Fibroblast of villous mesenchyme (primary cell): ENCODE data around the gene STX18. TPM values are rescaled to one million over a fixed set of nuclear protein-coding genes. Genes with fewer than 3 reads are reported as not detected.
A peak's percentile ranks its signal among the peaks of the same experiment; 100 is the strongest.
"Not testable (repeated sequence)": the region's sequence is repeated elsewhere in the genome, so short reads cannot be mapped to it uniquely, and the experiment has no call there.

Experiments used
- DNase-seq: peaks from one replicate; pipeline ENCODE4 v3.0.0-alpha.2; 2010; ENCODE audit warnings: low read depth
- H3K4me3 ChIP-seq: 2 replicates; pipeline ENCODE4 v1.5.1; 2011; ENCODE audit warnings: low read depth, mild to moderate bottlenecking, low read length
- total RNA-seq: library from RNA; depleted of rRNA; stranded (reverse); fragments of >200 nt; gene quantifications from 2 replicates; pipeline ENCODE4 v1.2.3, GENCODE V29; 2012
- TF ChIP-seq, protein P1 (sequence below): IDR thresholded peaks from 2 replicates; pipeline ENCODE4 v1.5.1; 2012; ENCODE audit warnings: low read depth, mild to moderate bottlenecking, low read length; ENCODE audit not compliant: insufficient read depth

Gene STX18
- total RNA-seq, 1 donor, result 24.2 TPM

- no peak for DNase-seq
- no peak overlapping the region for H3K4me3 ChIP-seq
- TF ChIP-seq, protein P1, sequence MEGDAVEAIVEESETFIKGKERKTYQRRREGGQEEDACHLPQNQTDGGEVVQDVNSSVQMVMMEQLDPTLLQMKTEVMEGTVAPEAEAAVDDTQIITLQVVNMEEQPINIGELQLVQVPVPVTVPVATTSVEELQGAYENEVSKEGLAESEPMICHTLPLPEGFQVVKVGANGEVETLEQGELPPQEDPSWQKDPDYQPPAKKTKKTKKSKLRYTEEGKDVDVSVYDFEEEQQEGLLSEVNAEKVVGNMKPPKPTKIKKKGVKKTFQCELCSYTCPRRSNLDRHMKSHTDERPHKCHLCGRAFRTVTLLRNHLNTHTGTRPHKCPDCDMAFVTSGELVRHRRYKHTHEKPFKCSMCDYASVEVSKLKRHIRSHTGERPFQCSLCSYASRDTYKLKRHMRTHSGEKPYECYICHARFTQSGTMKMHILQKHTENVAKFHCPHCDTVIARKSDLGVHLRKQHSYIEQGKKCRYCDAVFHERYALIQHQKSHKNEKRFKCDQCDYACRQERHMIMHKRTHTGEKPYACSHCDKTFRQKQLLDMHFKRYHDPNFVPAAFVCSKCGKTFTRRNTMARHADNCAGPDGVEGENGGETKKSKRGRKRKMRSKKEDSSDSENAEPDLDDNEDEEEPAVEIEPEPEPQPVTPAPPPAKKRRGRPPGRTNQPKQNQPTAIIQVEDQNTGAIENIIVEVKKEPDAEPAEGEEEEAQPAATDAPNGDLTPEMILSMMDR, result no peak
These were observed 17.0 kb upstream of the STX18 start for GRCh38 chr4:4558881-4559280.

GRCh38 chr4:4555916-4556315 lies 14.1 kb upstream of the STX18 start:
- TF ChIP-seq, protein P1, result no peak
- DNase-seq, result peak; percentile 66
- no peak overlapping the region for H3K4me3 ChIP-seq

DNA sequence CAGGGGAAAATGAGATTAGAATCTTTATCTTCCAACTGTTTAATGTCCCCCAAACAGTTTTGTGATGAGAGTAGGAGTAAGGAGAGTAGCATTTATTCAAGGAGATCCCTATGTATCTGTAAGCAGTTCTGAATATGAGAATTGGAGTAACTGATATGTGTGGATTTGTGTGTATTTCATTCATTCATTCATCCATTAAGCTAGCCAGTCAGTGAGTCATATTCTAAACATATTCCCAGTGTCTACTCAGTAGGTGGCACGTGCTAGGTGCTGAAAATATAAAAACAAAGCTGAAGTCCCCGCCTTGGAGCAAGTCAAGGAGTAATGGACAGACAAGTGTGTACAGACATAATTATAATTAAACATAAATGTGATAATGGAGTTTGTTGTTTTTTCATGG lies 12.4 kb upstream of the STX18 start:
- TF ChIP-seq, protein P1, result no peak
- H3K4me3 ChIP-seq, result no peak overlapping the region
- no peak for DNase-seq

DNA sequence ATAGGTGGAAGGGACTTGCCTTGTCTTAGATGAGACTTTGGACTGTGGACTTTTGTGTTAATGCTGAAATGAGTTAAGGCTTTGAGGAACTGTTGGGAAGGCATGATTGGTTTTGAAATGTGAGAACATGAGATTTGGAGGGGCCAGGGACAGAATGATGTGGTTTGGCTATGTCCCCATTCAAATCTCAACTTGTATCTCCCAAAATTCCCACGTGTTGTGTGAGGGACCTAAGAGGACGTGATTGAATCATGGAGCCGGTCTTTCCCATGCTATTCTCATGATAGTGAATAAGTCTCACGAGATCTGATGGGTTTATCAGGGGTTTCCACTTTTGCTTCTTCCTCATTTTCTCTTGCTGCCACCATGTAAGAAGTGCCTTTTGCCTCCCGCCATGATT lies 10.2 kb upstream of the STX18 start:
- DNase-seq, H3K4me3 ChIP-seq: not testable (repeated sequence)

GRCh38 chr4:4550161-4550560 lies 8.3 kb upstream of the STX18 start:
- not testable (repeated sequence) for H3K4me3 ChIP-seq, DNase-seq

DNA sequence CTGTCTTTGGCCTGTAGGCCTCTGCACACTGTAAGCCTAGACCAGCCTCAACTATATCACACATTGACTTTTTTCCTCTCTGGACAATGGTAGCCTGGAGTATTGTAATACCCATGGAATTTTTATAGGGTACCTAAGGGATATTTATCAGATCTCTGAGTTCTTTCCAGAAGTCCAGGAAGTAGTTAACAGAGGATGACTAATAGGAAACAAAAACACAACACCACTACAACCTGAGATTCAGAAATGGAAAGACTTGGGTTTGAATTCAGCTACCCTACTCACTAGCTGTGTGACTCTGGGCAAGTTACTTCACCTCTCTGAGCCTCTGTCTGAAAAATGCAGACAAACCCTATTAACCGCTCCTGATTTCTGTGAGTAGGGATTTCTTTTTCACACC lies 7.7 kb upstream of the STX18 start:
- no peak overlapping the region for H3K4me3 ChIP-seq
- no peak for DNase-seq
- TF ChIP-seq, protein P1, result no peak

GRCh38 chr4:4542774-4543485 lies 1.1 kb upstream of the STX18 start:
- TF ChIP-seq, protein P1, result no peak
- DNase-seq, result no peak
- peak overlapping the region; percentile 92 for H3K4me3 ChIP-seq

DNA sequence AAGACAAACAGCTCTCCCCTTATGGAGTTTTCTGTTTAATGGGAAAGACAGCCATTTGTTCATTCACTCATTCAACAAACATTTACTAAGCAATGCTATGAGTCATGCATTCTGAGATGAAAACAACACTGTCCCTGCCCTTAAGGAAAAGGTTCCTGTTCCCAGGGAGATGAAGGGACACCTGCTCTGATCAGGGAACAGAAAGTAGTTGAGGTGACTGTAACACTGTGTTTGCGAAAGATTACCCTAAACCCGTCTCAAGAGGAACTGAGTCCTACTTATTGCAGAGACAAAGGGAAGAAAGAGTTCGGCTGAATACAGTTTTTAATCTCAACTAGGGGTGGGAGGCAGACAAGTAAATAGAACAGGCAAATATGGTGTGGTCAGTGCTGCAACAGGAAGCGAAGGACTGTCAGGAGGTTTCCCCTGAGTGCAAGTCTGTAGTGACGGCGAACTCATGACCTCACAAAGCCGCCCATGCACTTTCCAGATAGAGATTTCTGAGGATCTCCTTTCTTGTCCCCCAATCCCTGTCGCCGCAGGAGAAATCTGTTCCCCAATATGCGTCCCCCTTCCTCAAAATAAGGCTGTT lies 712 bp downstream of the STX18 start:
- TF ChIP-seq, protein P1, result no peak
- peak; percentile 78 for DNase-seq

More for the DNA sequence above, 712 bp downstream of the STX18 start:
- H3K4me3 ChIP-seq, result peak overlapping the region; percentile 92
